Lower lobe of right lung (tissue), 2 donors: ENCODE data around the gene FAM171A1. TPM values are rescaled to one million over a fixed set of nuclear protein-coding genes. Genes with fewer than 3 reads are reported as not detected.
"Not testable (repeated sequence)": the region's sequence is repeated elsewhere in the genome, so short reads cannot be mapped to it uniquely, and the experiment has no call there.

ENCODE experiments used
- ATAC-seq, 2 donors: fragments of 200-7000 bp; cut with Tn5 transposase; one replicate each; pipeline ENCODE4 v1.9.1; 2020 to 2022; ENCODE audit warnings: mild to moderate bottlenecking in 2 of 2, moderate library complexity in 2 of 2
- DNase-seq: peaks from one replicate; pipeline ENCODE4 v3.0.0-alpha.2; 2020
- H3K27ac ChIP-seq: fragments of 200-600 bp; one replicate; pipeline ENCODE4 v1.8.0; 2022
- H3K27me3 ChIP-seq: fragments of 200-600 bp; one replicate; pipeline ENCODE4 v1.8.0; 2022; ENCODE audit warnings: low read depth
- H3K36me3 ChIP-seq: fragments of 200-600 bp; one replicate; pipeline ENCODE4 v1.8.0; 2022; ENCODE audit warnings: mild to moderate bottlenecking
- H3K4me1 ChIP-seq: fragments of 200-600 bp; one replicate; pipeline ENCODE4 v1.8.0; 2022
- H3K4me3 ChIP-seq: fragments of 200-600 bp; one replicate; pipeline ENCODE4 v1.8.0; 2022; ENCODE audit warnings: mild to moderate bottlenecking
- H3K9me3 ChIP-seq: fragments of 200-600 bp; one replicate; pipeline ENCODE4 v1.8.0; 2022
- intact Hi-C: fragments of 100-400 bp; cut with DNase I; formaldehyde crosslinking; loops from one replicate; pipeline ENCODE4 v1.11.0; 2022
- long read RNA-seq: library from polyadenylated mRNA; unstranded; transcript quantifications from one replicate; pipeline ENCODE4 v2.0.0, GENCODE V29; 2021
- total RNA-seq: library from RNA; stranded (reverse); fragmentation: NEBNext Ultra II Directional; extraction: Animal tissue kit (Norgen Biotek cat#: 25700); gene quantifications from one replicate; pipeline ENCODE4 v1.2.1, GENCODE V29; 2021
- TF ChIP-seq, protein P1 (sequence below): fragments of 200-600 bp; IDR thresholded peaks from one replicate; pipeline ENCODE4 v1.8.0; 2022; ENCODE audit warnings: antibody characterized with exemption, mild to moderate bottlenecking
- donor health status: DM: no; HTN: yes; CAD: no; lungs with severe emphysema.

FAM171A1 gene
- total RNA-seq, result 14.0 TPM
- long read RNA-seq, transcript FAM171A1-201 (8 exons, 3,952 nt), result major isoform, 13 of 40 reads
- long read RNA-seq, partial matches to known transcripts, result 18 of 40 reads
- long read RNA-seq, other reads (novel, unspliced or antisense), result 9 of 40 reads

DNA sequence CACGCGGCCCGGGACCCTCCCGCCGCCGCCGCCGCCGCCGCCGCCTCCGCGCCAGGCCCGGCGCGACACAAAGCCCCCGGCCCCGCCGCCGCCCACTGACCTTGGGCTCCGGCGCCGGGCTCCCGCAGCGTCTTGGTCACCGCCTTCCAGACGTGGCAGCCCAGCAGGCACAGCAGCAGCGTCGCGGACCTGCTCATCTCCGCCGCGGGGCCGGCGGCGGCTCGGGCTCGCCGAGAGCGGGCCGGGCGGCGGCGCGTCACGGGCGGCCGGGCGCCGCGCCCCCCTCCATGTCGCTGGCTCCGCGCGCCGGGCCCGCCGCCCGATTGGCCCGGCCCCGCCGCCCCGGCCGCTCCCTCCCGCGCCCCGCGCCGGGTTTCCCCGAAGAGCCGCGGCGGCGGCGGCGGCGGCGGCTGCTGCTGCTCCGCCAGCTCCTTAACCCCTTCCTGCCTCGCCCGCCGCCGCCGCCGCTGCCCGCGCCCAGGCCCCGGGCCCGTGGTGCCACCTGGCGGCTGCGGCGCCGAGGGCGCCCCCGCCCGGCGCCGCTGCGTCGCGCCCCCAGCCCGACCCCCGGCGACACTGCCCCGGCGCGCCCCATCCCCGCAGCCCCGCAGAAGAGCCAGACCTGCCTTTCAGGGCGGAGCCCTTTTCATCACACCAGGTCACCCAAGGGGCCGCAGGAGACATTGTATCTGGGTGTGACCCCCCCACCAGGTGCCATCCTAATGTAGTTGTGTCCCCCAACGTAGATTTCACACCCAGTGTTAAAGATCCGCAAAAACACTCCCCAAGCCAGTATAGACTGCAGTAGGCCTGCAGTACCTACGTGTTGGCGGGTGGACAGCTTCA, at the start of gene FAM171A1:
TSS of gene FAM171A1 (minus strand) at position 434 of the 846 bp plus-strand sequence. CDS start at position 197, 237 bp downstream.
- H3K9me3 ChIP-seq, result no peaks in the 10 kb centered on the region
- peaks cover 5% of the 10 kb centered on the region for H3K27me3 ChIP-seq
- H3K27ac ChIP-seq, result peak within 1 kb of the TSS; percentile 68
- TF ChIP-seq, protein P1, sequence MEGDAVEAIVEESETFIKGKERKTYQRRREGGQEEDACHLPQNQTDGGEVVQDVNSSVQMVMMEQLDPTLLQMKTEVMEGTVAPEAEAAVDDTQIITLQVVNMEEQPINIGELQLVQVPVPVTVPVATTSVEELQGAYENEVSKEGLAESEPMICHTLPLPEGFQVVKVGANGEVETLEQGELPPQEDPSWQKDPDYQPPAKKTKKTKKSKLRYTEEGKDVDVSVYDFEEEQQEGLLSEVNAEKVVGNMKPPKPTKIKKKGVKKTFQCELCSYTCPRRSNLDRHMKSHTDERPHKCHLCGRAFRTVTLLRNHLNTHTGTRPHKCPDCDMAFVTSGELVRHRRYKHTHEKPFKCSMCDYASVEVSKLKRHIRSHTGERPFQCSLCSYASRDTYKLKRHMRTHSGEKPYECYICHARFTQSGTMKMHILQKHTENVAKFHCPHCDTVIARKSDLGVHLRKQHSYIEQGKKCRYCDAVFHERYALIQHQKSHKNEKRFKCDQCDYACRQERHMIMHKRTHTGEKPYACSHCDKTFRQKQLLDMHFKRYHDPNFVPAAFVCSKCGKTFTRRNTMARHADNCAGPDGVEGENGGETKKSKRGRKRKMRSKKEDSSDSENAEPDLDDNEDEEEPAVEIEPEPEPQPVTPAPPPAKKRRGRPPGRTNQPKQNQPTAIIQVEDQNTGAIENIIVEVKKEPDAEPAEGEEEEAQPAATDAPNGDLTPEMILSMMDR, result no peak
- peak; percentile 84 to 86 for ATAC-seq
- DNase-seq, result peak; percentile 59
- peak within 1 kb of the TSS; percentile 66 for H3K4me3 ChIP-seq
- H3K4me1 ChIP-seq, result no peaks in the 10 kb centered on the region
- no peaks in the 10 kb centered on the region for H3K36me3 ChIP-seq
- intact Hi-C loops, result no loop called here

DNA sequence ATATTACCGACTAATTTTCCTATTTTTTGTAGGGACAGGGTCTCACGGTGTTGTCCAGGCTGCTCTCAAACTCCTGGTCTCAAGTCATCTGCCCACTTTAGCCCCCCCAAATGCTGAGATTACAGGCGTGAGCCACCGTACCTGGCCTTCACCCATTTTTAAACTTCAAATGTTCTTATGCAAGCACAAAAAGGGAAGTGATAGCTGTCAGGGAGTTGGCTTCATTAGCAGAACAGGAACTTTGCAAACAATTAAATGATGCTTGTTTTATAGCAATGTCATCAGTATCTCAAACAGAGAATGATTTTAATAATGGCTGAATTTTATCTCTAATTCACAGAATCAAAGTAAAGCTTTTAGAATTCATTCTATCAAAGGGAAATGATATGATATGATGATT, 49.8 kb upstream of the FAM171A1 start:
- no peak for DNase-seq

DNA sequence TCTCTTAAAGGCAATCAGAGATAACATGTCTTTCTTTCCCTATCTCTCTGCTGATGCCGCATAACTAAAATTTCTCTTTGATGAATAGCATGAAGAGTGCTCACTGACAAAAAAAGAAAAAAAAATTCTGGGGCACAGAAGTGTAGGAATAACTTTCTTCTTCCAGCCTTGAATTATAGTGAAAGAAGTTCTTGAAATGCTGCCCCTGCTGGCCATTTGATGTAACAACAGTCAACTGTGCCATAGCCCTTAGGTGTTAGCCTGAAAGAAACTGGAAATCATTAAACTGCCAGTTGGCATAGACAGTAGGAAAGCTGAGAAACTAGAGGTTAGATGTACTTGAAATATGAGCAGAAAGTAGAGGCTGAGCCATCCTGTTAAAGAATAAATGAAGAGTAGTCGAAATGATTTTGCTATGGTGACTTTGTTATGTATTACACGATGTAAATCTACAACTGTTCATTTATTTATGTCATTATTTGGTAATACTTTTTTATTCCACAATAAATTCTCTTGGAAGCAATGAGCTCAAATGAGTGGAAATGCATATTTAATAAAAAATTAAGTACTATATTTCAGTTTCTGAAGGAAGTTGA, 48.3 kb upstream of the FAM171A1 start:
- no peak for DNase-seq
- H3K4me3 ChIP-seq, result no peak overlapping the region
- H3K27me3 ChIP-seq, result no peaks in the 10 kb centered on the region
- no peaks in the 10 kb centered on the region for H3K4me1 ChIP-seq
- intact Hi-C loops, result no loop called here
- no peaks in the 10 kb centered on the region for H3K36me3 ChIP-seq
- H3K27ac ChIP-seq, result no peak overlapping the region
- no peaks in the 10 kb centered on the region for H3K9me3 ChIP-seq
- ATAC-seq, result no peak
- TF ChIP-seq, protein P1, result peak; percentile 88

More for the DNA sequence above, 49.8 kb upstream of the FAM171A1 start:
- ATAC-seq, result no peak
- no peaks in the 10 kb centered on the region for H3K9me3 ChIP-seq
- intact Hi-C loops, result no loop called here
- no peaks in the 10 kb centered on the region for H3K27me3 ChIP-seq
- TF ChIP-seq, protein P1, result no peak
- no peak overlapping the region for H3K27ac ChIP-seq
- H3K4me3 ChIP-seq, result no peak overlapping the region
- no peaks in the 10 kb centered on the region for H3K36me3 ChIP-seq
- no peaks in the 10 kb centered on the region for H3K4me1 ChIP-seq

DNA sequence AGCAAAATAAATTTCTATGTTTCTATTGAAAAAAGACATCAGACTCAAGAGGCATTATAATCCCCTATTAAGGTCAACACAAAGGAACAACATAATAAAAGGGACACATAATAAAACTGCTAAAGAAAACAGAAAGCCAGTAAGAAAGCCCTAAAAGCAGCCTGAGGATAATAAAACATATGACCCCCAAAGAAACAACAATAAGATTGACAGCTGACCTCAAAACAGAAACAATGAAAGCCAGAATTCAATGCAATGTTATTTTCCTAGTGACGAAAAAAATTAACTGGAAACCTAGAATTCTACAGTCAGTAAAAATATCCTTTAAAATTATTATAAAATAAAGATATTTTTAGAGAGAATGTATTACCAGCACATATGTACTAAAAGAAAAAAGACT, 44.9 kb upstream of the FAM171A1 start:
- DNase-seq, result no peak
- intact Hi-C loops, result no loop called here

DNA sequence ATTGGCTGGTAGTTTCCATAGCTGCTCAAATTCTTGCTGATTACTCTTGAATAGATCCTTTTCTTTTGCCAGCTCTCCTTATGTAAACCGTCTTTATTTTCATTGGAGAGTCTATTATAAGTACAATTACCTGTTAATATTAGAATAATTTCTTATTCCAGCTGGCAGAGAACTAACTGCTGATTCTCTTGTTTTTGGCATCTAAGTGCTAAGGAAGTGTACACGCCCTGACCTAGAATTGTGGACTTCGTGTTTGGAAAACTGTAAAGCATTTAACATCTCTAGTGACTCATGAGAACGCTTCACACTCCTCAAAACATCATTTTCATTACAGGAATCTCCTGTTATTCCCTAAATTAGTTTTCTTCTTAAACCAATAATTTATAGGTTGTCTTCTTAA, 39.9 kb upstream of the FAM171A1 start:
- Histone ChIP-seq H3K36me3 (no peaks in the 10 kb centered on the region), H3K27me3 (no peaks in the 10 kb centered on the region), H3K27ac (no peak overlapping the region), H3K9me3 (no peaks in the 10 kb centered on the region), H3K4me3 (no peak overlapping the region), H3K4me1 (no peaks in the 10 kb centered on the region)
- TF ChIP-seq, protein P1, result no peak
- no peak for DNase-seq
- ATAC-seq, result no peak
- intact Hi-C loops, result no loop called here

More for the DNA sequence above, 44.9 kb upstream of the FAM171A1 start:
- ATAC-seq, result no peak
- TF ChIP-seq, protein P1, result no peak
- H3K36me3 ChIP-seq, result no peaks in the 10 kb centered on the region
- H3K27ac ChIP-seq, result no peak overlapping the region
- H3K4me3 ChIP-seq, result no peak overlapping the region
- no peaks in the 10 kb centered on the region for H3K27me3 ChIP-seq
- no peaks in the 10 kb centered on the region for H3K9me3 ChIP-seq
- no peaks in the 10 kb centered on the region for H3K4me1 ChIP-seq

DNA sequence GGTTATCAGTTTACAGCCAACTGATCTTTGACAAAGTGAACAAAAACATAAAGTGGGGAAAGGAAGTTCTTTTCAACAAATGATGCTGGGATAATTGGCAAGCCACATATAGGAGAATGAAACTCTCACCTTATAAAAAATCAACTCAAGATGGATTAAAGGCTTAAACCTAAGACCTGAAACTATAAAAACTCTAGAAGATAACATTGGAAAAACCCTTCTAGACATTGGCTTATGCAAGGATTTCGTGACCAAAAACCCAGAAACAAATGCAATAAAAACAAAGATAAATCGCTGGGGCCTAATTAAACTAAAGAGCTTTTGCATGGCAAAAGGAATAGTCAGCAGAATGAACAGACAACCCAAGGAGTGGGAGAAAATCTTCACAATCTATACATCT, 38.3 kb upstream of the FAM171A1 start:
- H3K4me1 ChIP-seq, DNase-seq: not testable (repeated sequence)

More for the DNA sequence above, 38.3 kb upstream of the FAM171A1 start:
- H3K4me3 ChIP-seq, H3K27me3 ChIP-seq, H3K27ac ChIP-seq, intact Hi-C loops, H3K36me3 ChIP-seq, ATAC-seq, H3K9me3 ChIP-seq: not testable (repeated sequence)
